Measurements from ENCODE around the gene ETFA.
"Not testable (repeated sequence)": the region's sequence is repeated elsewhere in the genome, so short reads cannot be mapped to it uniquely, and the experiment has no call there.

The ETFA gene

GRCh38 chr15:76325704-76326103 is 14.4 kb upstream of the ETFA start:
- no peak for DNase-seq (ENCODE audit: extremely low spot score)
- ChIA-PET CTCF (no interaction called here), POLR2A (no interaction called here)
- no peak for TF ChIP-seq CTCF (IDR thresholded peaks at IDR 0.05; ENCODE audit: control extremely low read depth, extremely low read depth, low read depth, missing control alignments)

- DNase-seq (ENCODE audit: extremely low spot score) = no peak
- ChIA-PET CTCF (interaction anchor here (0.9 to 2.5 kb wide), 2 partner anchors 9 to 12 kb away, joined by 5 to 10 read pairs; partner anchors contain the start of gene ISL2), POLR2A (no interaction called here)
- no peak for TF ChIP-seq CTCF (IDR thresholded peaks at IDR 0.05; ENCODE audit: control extremely low read depth, extremely low read depth, low read depth, missing control alignments)
Observed at GRCh38 chr15:76324066-76324465, 12.8 kb upstream of the ETFA start.

GRCh38 chr15:76321602-76322001 is 10.3 kb upstream of the ETFA start:
- ChIA-PET POLR2A (no interaction called here), CTCF (interaction anchor here (0.7 kb wide), 1 partner anchor 23 kb away, joined by 3 read pairs; no protein-coding TSS in a partner anchor)
- DNase-seq (ENCODE audit: extremely low spot score) = no peak
- TF ChIP-seq CTCF (IDR thresholded peaks at IDR 0.05; ENCODE audit: control extremely low read depth, extremely low read depth, low read depth, missing control alignments) = no peak

GRCh38 chr15:76321171-76321570 is 9.9 kb upstream of the ETFA start:
- no peak for TF ChIP-seq CTCF (IDR thresholded peaks at IDR 0.05; ENCODE audit: control extremely low read depth, extremely low read depth, low read depth, missing control alignments)
- no peak for DNase-seq (ENCODE audit: extremely low spot score)
- POLR2A ChIA-PET = no interaction called here
- CTCF ChIA-PET = interaction anchor here (0.7 kb wide), 1 partner anchor 23 kb away, joined by 3 read pairs; no protein-coding TSS in a partner anchor

GRCh38 chr15:76320012-76320411 is 8.7 kb upstream of the ETFA start:
- no peak for DNase-seq (ENCODE audit: extremely low spot score)
- no peak for TF ChIP-seq CTCF (IDR thresholded peaks at IDR 0.05; ENCODE audit: control extremely low read depth, extremely low read depth, low read depth, missing control alignments)
- POLR2A ChIA-PET = interaction anchor here (0.5 kb wide), 1 partner anchor 721 kb away, joined by 3 read pairs; no protein-coding TSS in a partner anchor
- CTCF ChIA-PET = interaction anchor here (1.6 kb wide), 1 partner anchor 10 kb away, joined by 7 read pairs; no protein-coding TSS in a partner anchor

- TF ChIP-seq CTCF (IDR thresholded peaks at IDR 0.05; ENCODE audit: control extremely low read depth, extremely low read depth, low read depth, missing control alignments) = no peak
Observed at GRCh38 chr15:76313731-76314130, 2.5 kb upstream of the ETFA start.

GRCh38 chr15:76313175-76313567 is 1.9 kb upstream of the ETFA start:
- POLR2A ChIA-PET; DNase-seq (ENCODE audit: extremely low spot score): not testable (repeated sequence)
- CTCF ChIA-PET = interaction anchor here (0.9 to 2.0 kb wide), 3 partner anchors 13 to 32 kb away, joined by 3 to 6 read pairs (median 4); no protein-coding TSS in a partner anchor

More at GRCh38 chr15:76313731-76314130, 2.5 kb upstream of the ETFA start:
- ChIA-PET CTCF (interaction anchor here (0.9 to 2.0 kb wide), 3 partner anchors 14 to 31 kb away, joined by 3 to 6 read pairs (median 4); no protein-coding TSS in a partner anchor), POLR2A (no interaction called here)
- no peak for DNase-seq (ENCODE audit: extremely low spot score)
